ENCODE results near the gene C5orf15.
A peak's percentile ranks its signal among the peaks of the same experiment; 100 is the strongest.

C5orf15 gene

DNA sequence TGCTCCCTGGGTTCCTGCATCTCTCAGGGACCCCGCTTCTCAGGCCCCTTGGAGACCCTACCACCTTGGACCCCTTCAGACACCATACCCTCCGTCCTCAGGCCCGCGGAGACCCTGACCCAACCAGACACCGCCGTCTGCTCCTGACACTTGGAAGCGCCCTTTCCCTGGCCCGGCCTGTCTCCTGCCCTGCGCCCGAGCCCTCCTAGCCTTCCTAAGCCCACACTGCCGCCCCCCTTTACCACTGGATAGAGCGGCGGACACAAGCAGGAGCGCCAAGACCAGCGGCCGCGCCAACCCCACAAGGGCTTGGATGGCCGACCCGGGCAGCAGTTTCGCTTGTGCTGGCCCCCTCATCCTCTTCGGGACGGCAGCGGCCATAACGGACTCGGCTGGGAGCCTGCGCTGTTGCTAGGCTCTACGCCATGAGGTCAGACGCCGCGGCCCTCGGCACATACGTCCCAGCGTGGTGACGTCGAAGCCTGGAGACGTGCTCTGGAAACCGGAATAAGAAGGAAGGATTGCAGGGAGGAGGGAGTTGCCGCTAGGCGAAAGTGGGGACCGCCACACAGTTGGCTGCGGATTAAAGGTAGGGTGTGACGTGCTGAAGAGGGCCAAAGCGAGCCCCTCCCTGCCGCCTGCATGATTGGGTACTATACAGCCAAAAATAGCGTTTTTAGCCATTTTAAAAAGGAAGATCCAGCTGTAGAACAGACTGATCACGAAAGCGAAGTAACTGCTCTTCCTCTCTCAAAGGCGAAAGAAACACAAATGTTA is at the start of gene C5orf15:
Gene C5orf15 (minus strand): TSS at position 422 of the 777 bp plus-strand sequence. CDS start 41 bp downstream, at position 381.
- DNase-seq: peak; percentile 98

DNA sequence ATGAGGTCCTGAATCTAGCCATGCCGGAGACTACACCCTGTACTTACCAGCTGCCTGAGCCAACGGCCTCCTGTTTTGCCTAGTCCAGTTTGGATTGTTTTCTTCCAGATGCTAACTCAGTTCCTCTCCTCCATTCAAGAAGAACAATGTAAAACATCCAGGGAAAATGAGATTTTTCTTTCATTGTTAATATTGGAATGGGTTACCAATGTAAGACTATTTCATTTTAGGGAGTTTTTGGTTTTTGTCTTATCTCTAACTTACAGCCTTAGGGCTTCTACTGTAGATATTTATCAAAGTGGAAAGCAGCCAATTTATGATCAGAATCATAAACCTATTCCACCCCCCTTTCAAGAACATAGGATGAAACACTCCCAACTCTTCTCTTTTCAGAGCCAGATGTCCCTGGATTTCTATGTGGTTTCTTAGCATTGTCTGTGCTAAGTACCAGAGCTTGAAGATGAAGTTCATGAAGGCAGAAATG is 39.9 kb upstream of the C5orf15 start:
- DNase-seq: no peak

GRCh38 chr5:134007581-134008265 is 39.3 kb upstream of the C5orf15 start:
- peak; percentile 44 for DNase-seq

GRCh38 chr5:134006115-134006514 is 37.7 kb upstream of the C5orf15 start:
- DNase-seq: no peak

DNA sequence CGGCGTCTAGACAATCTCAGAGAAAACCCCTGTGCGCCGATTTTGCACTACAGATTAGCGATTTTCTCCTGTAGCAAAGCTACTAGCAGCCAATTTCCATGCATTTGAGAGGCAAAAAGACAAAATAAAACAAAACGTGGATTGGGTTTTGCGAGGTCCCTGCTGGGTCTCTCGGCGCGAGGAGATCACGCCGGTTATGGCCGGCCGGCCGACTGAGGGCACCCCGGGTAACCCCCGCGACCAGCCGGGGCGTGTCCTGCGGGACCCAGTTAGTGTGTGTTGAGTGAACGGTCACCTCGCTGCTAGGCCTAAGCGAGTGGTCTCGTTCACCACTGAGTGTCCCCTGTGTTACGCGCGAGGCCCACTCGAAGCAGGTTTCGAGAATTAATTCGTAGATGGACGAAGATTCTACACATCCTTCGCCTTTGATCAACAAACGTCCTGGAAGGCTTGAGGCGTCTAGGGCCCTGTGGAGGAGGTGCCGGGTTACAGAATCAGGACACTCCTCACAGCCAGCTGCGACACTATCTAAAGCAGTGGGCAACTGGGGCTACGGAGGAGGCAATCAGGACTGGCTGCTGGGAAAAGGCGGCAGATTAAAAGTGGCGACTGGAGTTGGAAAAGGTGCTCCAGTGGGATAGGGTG is 37.1 kb upstream of the C5orf15 start:
- DNase-seq: no peak

DNA sequence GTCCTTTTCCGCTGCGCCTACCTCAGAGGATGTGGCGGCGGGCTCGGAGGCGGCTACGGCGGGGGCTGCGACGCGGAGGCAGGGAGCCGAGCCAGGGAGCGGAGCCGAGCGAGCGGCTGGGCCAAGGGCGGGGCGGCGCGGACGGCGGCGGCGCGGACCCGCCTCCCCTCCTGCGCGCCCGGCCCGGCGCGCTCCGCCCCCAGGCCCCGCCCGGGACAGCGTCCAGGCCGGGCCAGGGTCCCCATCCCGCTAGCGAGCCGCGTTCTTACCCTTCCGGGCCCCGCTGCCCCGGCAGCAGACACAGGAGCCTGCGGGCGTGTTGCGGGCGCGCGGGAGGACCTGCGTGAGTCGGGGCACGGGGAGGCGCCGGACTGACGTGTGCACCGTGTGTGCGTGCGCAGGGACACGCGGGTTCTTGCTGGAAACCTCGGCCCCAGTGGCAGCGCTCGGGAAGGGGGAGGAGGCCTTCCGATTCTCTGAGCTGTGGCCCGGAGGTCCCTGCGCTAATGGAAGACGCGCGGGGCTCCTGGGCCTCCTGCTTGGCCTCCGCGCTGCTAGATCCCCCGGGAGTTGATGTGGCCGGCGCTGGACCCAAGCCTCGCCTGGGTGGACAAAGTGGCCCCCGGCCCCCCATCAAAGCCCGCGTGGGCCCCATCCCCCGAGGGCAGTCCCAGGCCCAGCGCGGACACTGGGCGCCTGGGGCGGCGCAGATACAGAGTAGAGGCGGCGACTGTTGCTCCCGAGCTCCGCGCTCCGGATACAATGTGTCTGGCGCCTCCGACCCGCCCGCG is 36.4 kb upstream of the C5orf15 start, which contains the start of gene VDAC1:
Gene VDAC1 (minus strand): TSS at position 350 of the 791 bp plus-strand sequence. CDS start 11,963 bp downstream, outside the sequence.
- peak; percentile 92 for DNase-seq

- DNase-seq: peak; percentile 83
Measured at GRCh38 chr5:134003817-134004625, 35.6 kb upstream of the C5orf15 start.

DNA sequence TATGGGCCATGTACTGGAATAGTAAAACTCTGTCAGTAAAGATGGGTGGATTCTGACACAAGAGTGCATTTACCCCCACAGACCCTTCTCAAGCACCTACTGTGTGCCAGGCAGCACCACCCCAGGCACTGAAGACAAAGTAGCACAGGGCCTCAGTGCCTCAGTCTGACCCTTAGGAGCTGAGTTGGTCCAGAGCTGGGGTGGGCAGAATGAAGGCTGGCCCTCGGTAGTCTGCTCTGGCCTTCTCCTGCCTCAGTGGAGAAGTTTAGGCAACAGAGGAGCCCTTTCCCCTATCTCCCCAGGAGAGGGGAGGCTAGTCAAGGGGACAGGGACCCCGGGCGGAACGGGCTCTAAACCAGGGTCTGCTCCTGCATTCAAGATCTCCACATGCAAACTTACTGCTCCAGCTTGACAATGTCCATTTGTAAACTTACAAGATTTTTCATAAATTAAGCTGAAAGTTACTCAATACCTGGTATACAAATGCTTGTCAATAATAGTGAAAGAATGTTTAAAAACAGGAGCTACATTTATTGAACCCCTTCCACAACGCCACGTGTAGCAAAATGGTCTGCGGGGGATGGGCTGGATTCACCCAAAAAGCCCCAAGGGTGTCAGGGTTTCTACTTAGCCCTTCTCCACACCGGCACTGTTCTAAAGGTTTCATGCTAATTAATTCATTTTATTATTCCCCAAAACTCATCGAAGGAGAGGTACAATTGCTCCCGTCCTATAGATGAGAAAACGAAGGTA is 34.8 kb upstream of the C5orf15 start:
- DNase-seq: peak; percentile 58

DNA sequence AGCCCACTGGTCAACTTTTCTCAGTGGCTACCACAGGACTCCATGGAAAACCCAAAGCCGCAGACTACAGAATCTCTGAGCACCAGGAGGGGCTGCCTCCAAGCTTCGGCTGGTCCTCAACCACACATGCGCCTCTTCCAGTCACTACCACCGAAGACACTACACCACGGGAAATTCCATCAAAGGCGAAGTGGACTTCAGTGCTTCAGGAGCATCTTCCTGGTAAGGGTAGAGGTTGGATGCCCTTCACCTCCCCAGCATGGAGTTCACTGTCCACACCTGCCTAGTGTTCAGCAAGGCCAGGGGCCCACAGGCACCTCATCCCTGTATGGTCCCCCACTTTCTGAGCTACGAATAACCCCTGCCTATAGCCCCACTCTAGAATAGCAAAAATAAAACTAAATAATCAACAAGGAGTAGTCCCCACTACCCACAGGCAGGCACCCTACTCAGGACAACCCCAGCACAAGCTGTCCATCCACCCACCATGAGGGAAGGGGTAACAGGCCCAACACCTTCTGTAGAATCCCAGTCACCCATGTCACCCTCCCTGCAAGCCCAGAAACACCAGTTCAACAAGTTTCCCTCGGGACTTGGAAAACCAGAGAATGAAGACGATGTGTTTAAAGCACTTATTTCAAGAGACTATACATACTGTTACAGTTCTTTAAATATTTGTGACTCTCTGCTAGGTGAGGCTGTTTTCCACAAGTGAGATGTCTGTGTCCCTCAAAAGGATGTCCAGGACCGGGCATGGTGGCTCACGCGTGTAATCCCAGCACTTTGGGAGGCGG is 33.7 kb upstream of the C5orf15 start:
- DNase-seq: no peak

GRCh38 chr5:134000696-134001453 is 32.5 kb upstream of the C5orf15 start:
- no peak for DNase-seq

- no peak for DNase-seq
Measured at GRCh38 chr5:134000091-134000511, 31.7 kb upstream of the C5orf15 start.

DNA sequence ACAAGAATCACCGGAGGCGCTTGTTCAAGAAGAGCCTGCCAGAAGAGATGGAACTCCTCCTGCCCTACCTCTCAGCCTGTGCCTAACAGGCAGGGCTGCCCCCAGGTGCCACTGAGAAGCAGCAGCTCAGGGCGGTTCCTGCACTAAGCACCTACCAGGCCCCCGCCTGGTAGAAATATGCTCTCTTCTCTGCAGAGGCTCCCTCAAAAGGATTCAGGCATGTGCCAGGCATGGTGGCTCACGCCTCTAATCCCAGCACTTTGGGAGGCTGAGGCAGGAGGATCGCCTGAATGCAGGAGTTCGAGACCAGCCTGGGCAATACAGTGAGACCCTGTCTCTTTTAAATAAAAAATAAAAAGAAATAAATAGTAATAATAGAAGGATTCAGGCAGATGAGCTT is 30.4 kb upstream of the C5orf15 start:
- DNase-seq: no peak

- no peak for DNase-seq
Measured at GRCh38 chr5:133998042-133998441, 29.6 kb upstream of the C5orf15 start.

DNA sequence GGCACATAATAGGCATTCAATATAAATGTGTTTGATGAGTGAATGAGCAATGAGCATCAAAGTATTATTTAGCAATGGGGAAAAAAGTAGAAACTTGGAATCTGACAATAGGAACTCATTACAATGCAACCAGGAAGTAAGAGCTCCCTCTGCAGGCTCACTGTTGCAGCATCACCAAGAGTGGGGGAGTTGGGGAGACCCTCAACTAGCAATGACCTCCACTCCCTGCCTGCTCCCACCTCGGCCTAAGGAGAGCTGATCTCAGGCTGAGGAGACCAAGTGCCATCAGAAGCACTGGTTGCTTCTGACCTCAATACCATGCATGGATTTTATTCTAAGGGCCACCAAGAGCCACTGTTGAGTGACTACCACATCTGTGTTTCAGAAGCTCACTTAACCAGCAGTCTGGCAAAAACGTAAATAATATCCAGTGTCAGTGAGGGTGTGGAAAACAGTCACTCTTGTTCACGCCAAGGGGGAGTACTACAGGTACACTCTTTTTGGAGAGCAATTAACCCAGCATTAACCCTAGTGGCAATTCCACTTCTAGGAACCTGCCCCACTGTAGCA is 28.3 kb upstream of the C5orf15 start:
- peak; percentile 53 for DNase-seq

DNA sequence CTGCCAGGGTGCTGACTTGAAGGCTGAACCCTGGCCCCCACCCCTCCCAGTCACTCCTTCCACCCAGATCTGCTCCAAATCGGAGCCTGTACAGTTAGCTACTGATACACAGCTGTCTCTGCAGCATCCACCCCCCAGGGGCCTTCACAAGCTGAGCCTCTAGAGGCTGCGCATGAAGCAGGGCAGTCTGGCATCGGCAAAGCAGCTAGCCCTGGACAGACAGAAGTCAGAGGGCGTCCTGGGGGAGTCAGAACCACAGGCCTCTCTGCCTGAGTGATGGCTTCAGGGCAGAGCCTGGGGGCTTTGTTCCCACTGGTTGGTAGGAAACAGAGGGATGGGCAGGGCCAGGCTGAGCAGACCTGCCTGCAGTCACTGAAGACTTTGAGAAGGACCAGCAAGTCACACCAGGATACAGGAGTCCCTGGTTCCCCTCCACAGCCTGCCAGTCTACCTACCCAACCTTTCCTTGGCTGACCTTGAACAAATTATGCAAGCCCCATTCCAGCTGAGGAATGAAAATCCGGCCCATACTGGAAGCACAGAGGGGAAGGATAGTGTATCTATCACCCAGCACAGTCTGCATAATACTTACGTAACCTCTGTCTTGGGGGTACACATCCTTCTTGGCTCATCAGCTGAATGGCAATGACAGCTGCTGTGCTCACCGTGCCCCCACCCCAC is 27.6 kb upstream of the C5orf15 start:
- DNase-seq: no peak

DNA sequence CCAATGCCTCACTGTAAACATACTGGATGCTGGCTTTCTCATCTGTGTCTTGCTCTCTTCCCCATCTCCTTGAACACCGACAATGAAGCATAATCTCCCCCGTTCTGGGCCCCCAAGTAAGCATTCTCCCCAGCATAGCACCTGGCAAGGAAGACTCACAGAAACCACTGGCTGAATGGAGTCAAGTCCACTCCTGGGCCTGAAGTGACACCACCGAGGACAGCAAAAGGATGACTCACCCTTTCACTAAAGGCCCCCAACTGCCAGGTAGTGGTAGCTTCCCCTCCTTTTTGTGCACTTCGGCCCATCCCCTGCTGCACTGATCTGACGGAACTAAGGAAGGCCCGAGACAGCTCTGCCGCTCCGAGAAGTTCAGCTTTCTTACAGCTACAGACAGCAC is 26.9 kb upstream of the C5orf15 start:
- no peak for DNase-seq

DNA sequence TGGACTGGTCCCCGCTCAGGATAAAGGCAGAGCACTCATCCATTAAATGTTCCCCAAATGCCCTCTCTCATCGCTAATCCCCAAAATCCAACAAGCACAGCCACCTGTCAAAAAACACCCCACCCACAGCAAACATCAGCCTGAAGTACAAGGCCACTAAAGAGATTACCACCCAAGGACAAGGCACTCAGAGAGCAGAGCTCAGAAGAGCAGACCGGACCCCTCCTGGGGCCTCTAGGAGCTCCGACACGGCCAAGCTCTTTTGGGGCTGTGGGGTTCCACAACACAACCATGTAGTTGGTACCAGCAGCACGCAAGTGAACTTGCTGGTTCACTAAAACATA is 26.5 kb upstream of the C5orf15 start:
- DNase-seq: no peak

DNA sequence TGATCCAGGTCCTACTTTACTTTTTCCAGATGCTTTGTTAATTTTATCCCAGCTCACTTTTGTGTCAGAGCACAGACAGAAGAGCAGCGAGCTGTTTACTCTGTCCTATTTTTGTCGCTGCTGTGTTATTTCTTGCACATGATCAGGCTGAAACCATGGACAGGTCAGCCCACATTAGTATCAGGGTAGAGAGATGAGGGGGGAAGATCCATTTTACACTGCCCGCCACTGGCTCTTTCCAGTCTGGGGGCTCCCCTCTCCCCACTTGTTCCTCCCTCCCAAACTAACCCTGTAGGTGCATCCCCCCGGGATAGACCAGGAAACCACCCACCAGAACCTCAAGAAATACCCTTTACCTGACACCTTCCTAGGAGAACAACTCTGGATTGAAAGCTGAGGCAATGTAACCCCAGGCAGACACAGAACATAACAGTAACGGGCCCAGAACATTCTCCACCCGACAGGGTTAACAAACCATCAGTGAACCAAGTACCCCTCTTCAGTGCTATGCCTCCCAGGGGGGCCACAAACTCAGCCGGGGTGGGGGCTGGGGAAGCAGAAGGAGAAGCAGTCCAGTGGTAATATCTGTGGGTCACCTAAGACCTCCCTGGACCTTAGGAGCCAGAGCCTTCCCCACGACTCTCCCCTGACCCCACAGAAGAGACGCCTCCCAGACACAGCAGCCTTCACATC is 26.0 kb upstream of the C5orf15 start:
- no peak for DNase-seq

Data from NCI-H69 (cell line).